Hematopoietic multipotent progenitor cell treated with erythropoietin and hydrocortisone succinate and interleukin-3 and kit ligand, for 8 days (in vitro differentiated cells): Measurements from ENCODE around the gene PEMT.
"Not testable (repeated sequence)": the region's sequence is repeated elsewhere in the genome, so short reads cannot be mapped to it uniquely, and the experiment has no call there.

Experiments used
- DNase-seq: peaks from one replicate; pipeline ENCODE4 v3.0.0-alpha.2; 2015

Gene PEMT, protein sequence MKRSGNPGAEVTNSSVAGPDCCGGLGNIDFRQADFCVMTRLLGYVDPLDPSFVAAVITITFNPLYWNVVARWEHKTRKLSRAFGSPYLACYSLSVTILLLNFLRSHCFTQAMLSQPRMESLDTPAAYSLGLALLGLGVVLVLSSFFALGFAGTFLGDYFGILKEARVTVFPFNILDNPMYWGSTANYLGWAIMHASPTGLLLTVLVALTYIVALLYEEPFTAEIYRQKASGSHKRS

DNA sequence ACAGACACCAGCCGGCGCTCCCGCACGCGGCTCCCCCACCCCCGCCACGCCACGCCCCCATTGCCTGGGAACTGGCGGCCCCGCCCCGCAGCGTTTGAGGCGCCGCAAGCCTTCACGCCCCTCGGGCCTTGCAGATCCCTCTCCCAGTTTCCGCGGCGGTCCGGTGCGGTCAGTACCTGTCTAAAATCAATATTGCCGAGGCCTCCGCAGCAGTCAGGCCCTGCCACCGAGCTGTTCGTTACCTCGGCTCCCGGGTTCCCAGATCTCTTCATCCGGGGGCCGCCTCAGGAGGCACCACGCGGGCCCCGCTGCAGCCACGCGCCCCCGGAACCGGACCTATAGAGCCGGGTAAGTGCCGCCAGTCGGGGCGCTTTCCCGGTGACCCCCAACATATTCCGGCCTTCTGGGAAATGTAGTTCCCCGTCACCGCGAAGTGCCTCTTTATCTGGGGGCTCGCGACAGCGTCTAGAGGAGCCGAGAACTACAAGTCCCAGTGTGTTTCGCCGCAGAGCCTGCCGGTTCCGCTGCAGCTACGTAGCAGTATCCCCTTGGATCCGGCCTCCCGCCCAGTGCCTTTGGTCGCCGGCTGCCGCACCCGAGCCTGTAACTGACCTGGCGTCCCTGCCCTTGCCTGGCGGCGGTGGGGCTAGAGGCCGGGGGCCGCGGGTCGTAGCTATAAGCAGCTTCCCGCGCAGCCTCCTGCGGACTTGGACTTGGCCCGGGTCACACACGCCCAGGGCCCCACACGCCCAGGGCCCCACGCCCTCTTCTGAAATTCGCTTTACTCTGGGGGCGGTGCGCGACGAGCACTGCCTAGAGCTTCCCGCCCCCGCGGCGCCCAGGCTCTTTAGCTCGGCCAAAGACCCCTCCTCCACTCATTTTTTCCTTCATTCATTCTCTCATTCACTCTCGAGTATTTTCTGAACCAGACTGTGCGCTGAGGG lies at the start of gene PEMT:
TSS of gene PEMT (minus strand) at position 354 of the 944 bp plus-strand sequence. CDS start at position 272, 82 bp downstream.
- peak; percentile 98 for DNase-seq

DNA sequence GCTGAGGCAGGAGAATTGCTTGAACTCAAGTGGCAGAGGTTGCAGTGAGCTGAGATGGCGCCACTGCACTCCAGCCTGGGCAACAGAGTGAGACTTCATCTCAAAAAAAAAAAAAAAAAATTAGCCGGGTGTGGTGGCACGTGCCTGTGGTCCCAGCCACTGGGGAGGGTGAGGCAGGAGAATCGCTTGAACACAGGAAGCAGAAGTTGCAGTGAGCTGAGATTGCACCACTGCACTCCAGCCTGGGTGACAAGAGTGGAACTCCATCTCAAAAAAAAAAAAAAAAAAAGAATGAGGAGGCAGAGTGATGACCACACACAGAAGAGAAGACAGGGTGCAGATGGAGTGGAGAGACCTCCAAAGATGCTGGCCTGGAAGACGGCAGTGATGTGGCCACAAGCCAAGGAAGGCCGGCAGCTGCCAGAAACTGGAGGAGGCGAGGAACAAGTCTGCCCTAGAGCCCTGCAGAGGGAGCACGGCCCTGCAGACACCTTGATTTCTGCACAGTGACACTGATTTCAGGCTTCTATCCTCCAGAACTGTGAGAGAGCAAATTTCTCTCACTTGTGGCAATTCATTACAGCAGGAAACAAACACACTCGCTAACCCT lies 48.3 kb upstream of the PEMT start:
- DNase-seq = not testable (repeated sequence)

GRCh38 chr17:17638467-17638866 lies 47.0 kb upstream of the PEMT start:
- DNase-seq = no peak

DNA sequence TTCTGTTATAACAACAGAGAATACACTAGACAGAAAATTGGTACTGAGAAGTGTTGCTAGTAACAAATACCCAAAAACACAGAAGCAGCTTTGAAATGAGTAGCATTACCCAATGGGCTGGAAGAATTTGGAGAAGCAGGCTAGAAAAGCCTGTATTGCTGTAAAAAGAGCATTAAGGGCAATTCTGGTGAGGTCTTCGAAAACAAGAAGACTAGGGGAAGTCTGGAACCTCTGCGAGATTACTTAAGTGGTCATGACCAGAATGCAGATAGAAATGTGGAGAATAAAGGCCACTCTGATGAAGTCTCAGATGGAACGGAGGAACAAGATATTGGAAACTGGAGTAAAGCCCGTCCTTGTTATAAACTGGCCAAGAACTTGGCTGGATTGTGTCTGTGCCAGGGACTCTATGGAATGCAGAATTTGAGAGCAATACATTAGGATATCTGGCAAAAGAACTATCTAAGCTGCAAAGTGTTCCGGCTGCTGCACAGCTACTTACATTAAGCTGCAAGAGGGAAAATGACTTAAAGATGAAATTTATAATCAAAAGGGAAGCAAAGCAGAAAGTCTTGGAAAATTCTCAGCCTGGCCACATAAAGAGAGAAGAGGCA lies 44.9 kb upstream of the PEMT start:
- no peak for DNase-seq

GRCh38 chr17:17635537-17636271 lies 44.2 kb upstream of the PEMT start:
- peak; percentile 14 for DNase-seq

DNA sequence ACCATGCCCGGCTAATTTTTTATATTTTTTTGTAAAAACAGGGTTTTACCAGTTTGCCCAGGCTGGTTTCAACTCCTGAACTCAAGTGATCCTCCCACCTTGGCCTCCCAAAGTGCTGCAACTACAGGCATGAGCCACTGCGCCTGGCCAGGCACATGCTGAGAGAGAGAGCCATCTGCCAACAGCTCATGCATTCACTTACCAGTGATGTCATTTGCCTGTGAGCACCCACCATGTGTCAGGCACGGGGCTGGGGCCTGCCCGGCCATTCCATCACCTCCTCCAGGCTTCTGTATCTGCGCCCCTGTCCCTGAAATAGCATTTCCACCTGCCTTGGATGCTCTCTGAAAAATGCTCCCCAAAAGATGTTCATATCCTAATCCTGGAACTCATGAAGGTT lies 43.6 kb upstream of the PEMT start:
- no peak for DNase-seq

DNA sequence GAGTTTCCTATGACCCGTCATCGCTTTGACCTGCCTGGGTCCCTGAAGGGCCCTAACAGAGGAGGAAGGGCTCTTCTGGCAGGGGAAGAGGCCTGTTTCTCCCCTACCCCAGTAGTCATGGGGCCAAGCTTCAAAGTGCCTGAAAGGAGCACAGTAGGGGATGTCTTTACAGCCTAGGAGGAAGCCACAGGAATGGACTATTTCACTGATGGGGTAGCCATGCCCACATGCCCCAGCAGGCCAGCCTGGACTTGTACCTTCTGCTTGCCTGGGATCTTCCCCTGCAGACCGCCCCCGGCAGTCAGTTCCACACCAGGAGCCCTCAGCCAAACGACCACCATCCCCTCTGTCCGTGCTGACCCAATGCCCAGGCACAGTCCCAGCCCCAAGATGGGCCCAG lies 41.8 kb upstream of the PEMT start:
- no peak for DNase-seq

GRCh38 chr17:17632690-17633089 lies 41.2 kb upstream of the PEMT start:
- DNase-seq = peak; percentile 17

- no peak for DNase-seq
Measured at GRCh38 chr17:17628388-17629008, 37.0 kb upstream of the PEMT start.

DNA sequence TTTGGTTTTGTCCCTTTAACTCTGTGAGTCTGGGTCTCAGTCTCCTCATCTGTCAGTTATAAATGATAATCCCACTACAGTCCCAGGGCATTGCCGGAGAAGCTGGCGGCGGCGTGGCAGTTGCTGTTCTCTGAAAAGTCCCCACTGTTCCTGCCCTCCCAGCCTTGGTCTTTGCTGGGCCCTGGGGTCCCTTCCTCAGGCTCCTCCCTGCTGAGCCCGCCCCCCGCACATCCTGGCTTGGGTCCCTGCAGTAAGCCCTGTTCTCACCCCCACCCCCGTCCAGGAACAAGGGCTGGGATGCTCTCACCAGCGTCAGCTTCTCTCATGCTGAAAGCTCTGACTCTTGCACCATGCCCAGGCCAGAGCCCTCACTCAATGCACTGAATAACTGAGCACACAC lies 35.3 kb upstream of the PEMT start:
- DNase-seq = no peak

DNA sequence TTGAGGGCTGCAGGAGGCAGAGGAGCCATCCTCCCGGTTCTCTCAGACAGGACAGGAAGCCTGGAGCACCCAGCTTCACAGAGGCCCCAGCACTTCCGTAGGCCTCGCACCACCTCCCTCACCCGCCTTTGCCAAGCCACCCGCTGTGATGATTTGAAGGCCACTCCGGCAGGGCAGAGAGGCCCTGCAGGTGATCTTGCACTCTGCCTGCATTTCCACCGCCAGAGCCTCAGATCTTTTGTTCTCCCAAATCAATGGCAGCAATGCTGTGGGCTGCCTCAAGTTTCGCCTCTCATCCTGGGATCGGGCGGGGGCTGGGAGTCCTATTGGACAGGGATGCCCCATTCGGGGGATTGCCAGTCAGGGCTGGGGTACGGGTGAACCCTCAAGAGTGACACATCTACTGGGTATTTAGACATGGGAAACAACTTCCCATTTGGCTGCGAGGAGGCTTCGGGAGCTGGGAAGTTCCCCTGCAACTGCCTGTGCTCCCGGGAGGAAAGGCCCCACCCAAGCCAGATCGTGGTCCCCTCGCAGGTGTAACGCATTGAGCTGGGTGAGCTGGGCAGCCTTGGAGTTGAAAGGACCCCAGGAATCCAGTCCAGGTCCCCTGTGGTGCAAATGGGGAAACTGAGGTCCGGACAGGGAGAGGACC lies 34.8 kb upstream of the PEMT start:
- no peak for DNase-seq

DNA sequence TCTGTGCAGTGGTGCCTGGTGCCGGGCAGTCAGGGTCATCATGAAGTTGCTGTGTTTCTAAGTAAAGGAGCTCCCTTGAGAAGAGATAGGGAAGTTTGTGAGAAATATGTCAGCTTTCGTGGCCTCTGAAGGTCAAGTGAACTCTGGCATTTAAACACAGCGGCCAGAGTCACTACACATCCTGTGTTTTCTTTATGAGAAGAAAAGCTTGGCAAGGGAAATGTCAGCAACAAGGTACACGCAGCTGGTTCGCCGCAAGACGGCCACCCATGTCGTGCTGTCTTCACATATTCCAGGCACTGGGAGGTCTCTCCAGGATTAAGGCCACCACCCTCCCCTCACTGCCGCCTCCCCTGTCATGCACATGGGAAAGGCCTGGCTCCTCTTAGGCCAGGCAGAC lies 33.2 kb upstream of the PEMT start:
- no peak for DNase-seq

- DNase-seq = no peak
Measured at GRCh38 chr17:17623904-17624303, 32.4 kb upstream of the PEMT start.

DNA sequence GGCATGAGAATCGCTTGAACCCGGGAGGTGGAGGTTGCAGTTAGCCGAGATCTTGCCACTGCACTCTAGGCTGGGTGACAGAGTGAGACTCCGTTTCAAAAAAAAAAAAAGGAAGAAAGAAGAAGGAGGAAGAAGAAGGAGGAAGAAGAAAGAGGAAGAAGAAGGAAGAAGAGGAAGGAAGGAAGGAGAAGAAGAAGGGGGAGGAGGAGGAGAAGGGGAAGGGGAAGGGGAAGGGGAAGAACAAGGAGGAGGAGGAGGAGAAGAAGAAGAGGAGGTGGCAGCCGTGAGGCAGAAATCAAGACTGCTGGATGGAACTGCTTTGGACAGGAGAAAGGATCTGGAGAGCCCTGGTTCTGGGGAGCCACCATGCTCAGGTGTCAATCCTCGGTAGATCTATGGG lies 29.7 kb upstream of the PEMT start:
- DNase-seq = no peak

- DNase-seq = peak; percentile 73
Measured at GRCh38 chr17:17613708-17614114, 22.2 kb upstream of the PEMT start.

DNA sequence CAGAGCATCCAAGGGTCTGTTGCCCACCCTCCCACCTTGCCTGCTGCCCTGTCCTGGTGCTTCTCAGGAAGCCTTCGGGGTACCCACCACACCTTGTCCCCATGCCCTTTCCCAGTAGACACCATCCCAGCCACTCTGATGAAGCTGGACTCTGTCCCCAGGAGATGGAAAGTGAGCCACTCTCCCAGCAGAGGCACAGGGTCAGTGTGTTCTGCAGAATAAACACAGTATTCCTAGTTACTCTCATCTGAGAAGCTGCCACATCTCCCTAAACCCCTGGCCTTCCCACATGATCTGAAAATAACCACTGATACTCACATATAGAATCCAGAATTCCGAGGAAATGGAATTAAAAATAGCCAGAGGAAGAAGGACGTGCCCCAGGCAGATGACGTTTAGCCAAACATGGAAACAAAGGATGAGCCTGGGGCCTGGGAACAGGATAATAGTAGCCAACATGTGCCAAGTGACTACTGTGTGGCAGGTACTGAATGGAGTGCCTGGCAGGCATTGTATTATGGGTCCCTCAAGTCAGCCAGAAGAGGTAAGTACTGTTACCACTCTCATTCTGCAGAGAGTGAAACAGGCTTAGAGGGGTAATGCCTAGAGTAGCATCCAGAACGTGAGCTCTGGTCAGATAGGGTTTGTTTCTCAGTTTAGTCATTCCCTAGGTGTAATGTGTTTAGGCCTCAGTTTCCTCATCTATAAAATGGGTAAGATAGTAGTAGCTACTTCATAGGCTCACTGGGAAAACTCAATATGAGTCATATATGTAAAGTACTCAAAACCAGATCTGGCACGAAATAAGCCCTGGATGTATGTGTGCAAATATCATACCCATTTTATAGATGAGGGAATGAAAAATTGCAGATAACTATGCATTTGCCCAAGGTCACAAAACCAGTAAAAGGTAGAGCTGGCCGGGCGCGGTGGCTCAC lies 20.8 kb upstream of the PEMT start:
- no peak for DNase-seq

DNA sequence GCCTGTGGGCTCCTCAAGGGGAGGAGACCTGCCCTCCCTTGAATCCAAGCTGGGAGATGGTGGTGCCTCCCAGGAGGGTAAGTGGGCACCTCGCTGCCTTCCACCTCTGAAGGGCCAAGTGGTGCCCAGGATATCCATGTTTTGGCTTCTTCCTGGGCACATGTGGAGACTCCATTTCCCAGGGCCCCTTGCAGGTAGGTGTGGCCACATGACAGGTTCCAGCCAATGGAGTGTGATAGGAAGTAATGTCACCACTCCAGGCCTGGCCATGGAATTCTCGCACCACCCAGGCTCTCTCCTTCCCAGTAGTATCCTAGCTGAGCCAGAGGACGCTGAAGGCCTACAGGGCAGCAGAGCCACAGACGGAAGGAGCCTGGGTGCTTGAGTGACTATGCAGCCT lies 17.6 kb upstream of the PEMT start:
- DNase-seq = peak; percentile 43

GRCh38 chr17:17606416-17607000 lies 15.0 kb upstream of the PEMT start:
- DNase-seq = no peak

- no peak for DNase-seq
Measured at GRCh38 chr17:17605729-17606088, 14.2 kb upstream of the PEMT start.

DNA sequence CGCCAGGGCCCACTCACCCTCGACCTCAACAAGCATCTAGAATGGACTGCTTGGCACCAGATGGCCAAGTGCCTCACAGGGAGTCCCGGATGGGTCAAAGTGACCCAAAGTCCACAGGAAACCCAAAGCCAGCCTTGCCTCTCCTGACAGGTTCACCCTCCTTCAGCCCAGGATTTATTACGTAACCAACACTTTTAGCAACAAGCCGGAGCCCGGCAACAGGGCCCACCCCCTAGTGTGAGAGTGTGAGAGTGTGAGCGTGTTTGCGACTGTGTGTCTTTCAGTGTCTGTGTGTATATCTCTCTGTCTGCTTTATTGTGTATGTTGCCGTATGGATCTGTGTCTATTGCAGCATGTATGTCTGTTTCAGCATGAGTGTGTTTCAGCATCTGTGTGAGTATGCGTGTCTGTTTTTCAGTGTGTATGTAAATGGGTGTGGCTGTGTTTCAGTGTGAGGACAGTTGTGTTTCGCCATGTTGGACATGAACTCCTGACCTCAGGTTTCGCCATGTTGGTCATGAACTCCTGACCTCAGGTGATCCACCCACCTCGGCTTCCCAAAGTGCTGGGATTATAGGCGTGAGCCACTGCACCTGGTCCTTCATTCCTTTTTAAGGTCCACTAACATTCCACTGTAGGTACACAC lies 13.7 kb upstream of the PEMT start:
- DNase-seq = no peak
